ENCODE data around the gene USP48.
"Not testable (repeated sequence)": the region's sequence is repeated elsewhere in the genome, so short reads cannot be mapped to it uniquely, and the experiment has no call there.

USP48 gene

DNA sequence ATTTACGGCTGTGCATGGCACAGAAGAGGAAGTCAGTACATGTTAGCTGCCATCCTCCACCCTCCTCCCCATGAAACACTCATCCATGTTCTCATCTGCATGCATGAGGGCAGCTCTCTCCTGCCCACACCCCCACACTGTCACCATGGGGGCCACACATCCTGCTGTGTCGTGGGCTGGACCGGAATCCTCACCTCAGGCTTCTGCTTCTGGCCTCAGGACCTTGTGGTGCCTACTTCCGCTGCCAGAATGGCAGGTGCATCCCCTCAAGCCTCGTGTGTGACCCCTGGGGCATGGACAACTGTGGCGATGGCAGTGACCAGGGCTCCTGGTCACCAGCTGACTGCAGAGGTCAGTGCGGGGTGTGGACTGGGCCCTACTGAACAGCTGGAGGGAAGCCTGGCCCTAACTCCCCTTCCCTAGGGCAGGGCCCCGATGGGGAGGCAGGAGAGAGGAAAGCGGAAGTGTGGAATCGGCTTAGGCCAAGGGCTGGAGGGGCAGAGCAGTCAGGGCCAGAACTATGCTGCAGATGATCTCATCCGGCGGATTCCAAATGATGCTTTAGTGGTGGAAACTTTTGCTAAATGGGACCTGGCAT lies 32.9 kb upstream of the USP48 start:
- DNase-seq = no peak

DNA sequence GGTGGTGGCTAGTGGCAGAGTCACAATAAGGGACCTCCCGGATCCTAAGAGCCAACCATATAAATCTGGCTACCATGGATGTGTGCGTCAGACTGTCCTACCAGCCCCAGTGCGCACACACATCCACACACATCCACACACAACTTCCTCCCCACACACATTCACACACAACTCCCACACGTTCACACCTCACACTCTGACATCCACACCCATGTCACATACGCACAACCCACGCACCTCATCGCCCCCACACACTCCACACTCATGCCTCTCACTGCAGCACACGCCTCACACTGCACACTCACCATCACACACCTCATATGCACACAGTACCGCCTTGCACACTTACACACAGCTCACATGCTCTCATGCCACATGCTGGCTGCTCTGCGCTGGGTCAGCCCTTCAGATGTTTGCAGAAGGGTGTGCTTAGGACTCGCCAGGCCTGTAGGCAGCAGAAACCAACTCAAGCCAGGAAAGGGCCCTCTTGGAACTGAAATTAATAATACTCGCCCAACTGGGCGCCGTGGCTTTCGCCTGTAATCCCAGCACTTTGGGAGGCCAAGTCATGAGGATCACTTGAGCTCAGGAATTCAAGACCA lies 32.1 kb upstream of the USP48 start:
- no peak for DNase-seq

- DNase-seq = peak; percentile 33
These were observed 31.4 kb upstream of the USP48 start for GRCh38 chr1:21814241-21814918.

GRCh38 chr1:21813542-21813941 lies 30.6 kb upstream of the USP48 start:
- no peak for DNase-seq

DNA sequence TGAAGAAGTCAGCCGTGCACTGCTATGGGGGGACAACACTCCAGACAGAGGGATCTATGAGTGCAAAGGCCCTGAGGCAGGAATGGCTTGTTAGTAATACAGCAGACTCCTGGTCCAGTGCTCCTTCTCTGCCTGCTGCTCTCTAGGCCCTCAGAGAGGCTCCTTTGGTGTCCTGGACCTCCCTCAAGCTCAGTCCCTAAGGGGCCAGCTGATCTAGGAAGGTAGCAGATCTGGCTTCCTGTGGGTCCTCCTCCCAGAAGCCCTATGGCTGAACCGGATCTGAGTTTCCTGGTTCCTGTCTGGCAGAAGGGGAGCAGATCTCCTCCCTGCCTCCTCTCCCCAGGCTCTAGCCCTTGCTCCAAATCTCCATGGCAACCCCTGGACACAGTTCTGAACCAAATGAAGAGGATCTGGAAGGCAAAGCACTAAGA lies 28.9 kb upstream of the USP48 start, which contains the start of gene LDLRAD2:
LDLRAD2 (plus strand) TSS at position 391 of the 431 bp plus-strand sequence. CDS start 187 bp downstream, outside the sequence.
- DNase-seq = no peak

- DNase-seq = no peak
These were observed 21.6 kb upstream of the USP48 start for GRCh38 chr1:21804536-21804935.

DNA sequence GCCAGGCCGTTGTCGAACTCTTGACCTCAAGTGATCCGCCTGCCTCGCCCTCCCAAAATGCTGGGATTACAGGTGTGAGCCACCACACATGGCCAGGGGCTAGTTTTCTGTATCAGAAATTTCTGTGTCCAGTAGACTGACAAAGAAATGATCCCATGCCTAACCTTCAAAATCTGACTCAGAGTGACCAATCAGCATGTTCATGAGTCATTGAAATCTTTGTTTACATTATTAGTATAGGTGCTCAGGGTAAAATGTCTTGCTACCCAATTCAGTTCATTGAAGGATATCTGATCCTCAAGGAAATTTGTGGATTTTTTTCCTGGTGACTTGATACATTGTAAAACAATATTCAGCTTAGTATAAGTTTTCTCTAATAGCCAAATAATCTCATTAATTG lies 18.2 kb upstream of the USP48 start:
- DNase-seq = no peak

DNA sequence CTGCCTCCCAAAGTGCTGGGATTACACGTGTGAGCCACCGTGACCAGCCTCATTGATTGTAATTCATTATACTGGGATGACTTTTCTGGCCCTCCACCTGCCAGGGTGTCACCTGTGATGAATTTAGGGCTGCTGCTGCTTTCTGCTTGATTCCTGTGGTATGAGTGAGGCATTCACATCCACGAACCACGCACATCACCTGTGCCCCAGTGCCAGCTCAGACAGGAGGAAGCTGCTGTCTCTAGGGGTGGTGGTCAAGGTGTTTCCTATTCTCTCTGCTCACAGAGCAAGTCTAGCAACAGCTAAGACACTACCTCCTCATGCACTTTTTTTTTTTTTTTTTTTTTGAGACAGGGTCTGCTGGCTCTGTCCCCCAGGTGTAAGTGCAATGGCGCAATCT lies 16.8 kb upstream of the USP48 start:
- no peak for DNase-seq

DNA sequence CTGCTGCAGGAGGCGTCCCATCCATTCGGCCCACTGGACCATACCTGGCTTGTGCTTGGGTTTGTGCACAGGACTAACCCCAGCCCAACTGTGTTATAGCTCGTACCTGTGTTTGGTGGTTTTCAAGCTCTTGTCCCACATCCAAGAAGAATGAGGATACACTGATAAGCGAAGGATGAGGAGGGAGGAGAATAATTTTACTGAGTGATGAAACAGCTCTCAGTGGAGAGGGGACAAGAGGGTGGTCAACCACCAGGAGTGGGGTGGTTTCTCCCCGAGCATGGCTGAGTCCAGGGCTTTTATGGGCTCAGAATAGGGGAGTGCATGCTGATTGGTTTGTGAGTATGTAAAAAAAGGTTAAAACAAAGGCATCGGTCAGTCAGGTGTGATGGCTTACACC lies 12.1 kb upstream of the USP48 start:
- no peak for DNase-seq

DNA sequence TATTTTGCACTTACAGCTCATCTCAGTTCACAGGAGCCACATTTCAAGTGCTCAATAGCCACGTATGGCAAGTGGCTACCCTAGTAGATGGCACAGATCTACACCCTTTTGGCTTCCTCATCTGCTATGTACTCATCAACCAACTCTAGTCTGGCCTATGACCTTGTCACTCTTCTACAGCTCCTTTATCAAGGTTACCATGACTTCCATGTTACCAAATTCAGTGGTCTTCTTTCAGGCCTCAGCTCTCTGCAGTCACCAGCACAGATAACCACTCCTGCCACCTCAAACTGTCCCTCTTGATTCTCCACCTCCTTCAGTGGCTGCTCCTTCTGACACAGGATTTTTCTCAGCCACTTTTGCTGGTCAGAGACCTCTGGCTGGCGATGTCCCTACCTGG lies 11.7 kb upstream of the USP48 start:
- no peak for DNase-seq

DNA sequence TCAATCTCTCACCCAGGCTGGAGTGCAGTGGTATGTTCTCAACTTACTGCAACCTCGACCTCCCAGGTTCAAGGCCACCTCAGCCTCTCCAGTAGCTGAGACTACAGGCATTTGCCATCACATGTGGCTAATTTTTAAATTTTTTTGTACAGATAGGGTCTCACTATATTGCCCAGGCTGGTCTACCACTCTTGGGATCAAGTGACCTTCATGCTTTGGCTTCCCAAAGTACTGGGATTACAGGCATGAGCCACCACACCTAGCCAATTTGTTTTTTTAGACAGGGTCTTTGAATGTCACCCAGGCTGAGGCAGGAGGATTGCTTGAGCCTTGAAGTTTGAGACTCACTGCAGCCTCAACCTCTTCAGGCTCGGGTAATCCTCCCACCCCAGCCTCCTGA lies 10.2 kb upstream of the USP48 start:
- DNase-seq = no peak

GRCh38 chr1:21786640-21787039 lies 3.7 kb upstream of the USP48 start:
- DNase-seq = no peak

GRCh38 chr1:21785764-21786163 lies 2.8 kb upstream of the USP48 start:
- DNase-seq = not testable (repeated sequence)

DNA sequence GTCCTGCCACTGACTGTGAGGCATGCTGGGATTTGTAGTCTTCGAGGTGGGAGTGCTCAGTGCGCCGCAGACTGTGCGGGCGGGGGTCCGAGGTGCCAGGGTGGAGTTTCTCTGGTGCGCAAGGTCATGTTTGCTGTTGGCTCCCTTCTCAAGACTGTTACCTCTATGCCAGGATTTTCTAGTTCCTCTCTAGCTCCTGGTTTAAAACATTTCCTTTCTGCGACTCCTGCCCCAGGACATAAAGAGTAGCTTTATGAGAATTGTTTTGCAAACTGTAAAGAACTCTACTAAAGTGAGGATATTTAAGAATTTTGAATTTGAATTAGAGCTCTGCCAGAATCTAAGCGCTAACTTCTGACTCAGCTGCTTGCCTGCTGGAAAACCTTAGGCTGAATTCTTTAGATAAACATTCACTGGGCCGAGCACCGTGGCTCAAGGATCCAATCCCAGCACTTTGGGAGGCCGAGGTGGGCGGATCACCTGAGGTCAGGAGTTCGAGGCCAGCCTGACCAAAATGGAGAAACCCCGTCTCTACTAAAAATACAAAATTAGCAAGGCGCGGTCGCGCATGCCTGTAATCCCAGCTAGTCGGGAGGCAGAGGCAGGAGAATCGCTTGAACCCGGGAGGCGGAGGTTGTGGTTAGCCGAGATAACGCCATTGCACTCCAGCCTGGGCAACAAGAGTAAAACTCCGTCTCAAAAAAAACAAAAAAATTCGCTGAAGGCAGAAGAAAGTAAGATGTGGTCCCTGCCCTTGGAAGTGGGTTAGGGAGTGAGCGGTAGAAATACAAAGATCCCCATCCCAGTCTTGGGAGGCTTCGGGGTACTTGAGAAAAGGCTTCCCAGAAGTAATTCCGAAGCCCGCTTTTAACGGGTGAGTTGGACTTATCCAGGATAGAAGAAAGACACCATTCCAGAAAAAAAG lies 992 bp upstream of the USP48 start:
- no peak for DNase-seq

DNA sequence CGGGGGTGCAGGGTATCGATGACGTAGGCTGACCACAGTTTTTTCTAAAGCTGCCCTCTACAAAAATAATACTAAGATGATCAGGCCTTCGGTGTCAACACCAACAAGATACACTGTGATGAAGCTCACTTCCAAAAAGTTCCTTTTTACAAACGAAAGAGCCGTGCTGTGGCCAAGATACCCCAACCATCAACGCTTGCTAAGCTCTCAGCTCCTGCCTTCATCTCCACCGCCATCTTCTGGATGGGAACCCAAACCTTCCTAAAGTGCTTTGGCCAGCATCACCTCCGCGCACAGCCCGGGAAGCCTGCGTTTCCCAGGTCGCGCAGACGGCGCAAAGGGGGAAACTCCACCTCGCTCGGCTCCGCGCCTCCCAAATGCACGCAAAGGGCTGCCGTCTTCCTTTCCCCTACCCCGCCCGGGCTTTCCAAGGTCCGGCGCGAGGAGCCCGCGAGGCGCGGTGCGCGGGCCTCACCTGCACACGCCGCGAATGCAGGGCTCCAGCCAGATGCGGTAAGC lies 541 bp downstream of the USP48 start:
- peak; percentile 65 for DNase-seq

DNA sequence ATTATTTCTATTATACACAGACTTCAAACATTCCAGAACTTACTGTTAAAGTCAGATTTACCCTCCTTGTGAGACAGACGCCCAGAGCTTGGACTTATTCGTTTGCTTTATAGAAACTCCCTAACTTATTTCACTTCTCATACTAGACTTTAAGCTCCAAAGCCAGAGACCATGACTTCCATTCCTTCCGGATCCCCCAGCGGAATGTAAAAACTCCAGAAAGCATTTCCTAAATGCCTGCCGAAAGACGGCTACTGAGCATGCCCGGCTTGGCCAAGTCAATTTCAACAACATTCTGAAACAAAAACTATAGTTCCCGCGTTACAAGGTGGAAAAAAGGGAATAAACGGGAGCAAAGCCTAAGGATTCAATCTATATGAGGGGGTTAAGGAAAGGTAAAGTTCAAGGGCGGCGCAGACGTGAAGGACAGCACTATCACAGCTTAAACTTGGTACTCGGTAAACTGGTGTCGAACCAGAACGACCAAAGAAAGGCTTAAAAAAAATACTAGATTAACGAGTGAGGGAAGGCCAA lies 1.1 kb downstream of the USP48 start:
- DNase-seq = no peak

- DNase-seq = peak; percentile 83
These were observed 3.1 kb downstream of the USP48 start for GRCh38 chr1:21779613-21780521.

GRCh38 chr1:21778405-21778727 lies 4.6 kb downstream of the USP48 start:
- DNase-seq = no peak

DNA sequence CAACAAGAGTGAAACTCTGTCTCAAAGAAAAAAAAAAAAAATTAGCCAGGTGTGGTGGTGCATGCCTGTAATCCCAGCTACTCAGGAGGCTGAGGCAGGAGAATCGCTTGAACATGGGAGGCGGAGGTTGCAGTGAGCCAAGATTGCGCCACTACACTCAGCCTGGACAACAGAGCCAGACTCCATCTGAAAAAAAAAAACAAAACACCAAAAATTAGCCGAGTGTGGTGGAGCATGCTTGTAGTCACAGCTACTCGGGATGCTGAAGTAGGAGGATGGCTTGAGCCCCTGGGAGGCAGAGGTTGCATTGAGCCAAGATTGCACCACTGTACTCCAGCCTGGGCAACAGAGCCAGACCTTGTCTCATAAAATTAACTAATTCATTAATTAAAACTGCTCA lies 6.0 kb downstream of the USP48 start:
- not testable (repeated sequence) for DNase-seq

DNA sequence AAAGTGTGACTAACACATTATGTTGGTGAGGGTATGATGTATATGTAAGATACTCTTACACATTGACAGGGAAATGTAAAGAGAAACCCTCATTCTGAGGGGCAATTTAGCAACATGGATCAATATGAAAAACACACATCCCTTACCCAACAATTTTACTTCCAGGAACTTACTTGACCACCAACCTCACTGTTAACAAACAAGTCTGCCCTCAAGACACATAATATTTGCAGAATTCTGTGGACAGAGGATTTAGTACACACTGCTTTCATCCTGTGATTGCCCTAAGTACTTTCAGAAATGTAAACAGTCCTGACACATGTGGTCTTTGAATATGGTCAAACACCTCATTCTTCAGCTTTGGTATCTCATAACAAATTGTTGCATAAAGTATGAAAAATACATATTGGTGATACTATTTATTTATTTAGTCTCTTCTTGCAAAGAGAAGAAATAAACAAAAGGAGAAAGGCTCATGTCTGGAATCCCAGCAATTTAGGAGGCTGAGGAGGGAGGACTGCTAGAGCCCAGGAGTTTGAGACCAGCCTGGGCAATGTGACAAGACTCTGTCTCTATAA lies 6.9 kb downstream of the USP48 start:
- DNase-seq = peak; percentile 26

DNA sequence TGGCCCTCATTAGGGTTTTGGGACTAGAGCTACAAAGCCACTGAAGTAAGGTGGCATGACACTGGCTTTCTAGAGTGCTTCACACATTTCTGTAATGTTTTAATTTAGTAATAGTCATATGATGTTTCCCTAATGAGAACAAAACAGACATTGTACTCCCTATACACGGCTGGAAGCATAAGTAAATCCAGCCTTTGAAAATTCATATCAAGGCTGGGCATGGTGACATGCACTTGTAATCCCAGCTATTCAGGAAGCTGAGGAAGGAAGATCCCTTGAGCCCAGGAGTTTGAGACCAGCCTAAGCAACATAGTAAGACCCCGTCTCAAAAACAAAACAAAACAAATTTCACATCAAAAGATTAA lies 7.4 kb downstream of the USP48 start:
- DNase-seq = no peak

Data from activated CD4-positive, alpha-beta T cell treated with anti-CD3 and anti-CD28 coated beads, Interleukin-2, Interleukin-6, amounts not matched to agents 100 ng/mL and 50 ng/mL, durations not matched to agents 16 hours and 8 hours (primary cell).